Vagina (tissue), 2 donors: ENCODE measurements around the gene AFAP1.

Experiments used
- POLR2AphosphoS5 ChIP-seq, 2 donors: sonication (generic); formaldehyde crosslinking; IDR thresholded peaks; one replicate each; pipeline ENCODE4 v1.9.0; 2017; ENCODE audit warnings: antibody characterized with exemption in 2 of 2, mild to moderate bottlenecking in 2 of 2, low read depth in 1 of 2; ENCODE audit not compliant: insufficient read depth in 1 of 2
- TF ChIP-seq, protein P1 (sequence below), 3 experiments: fragments of 450-650 bp in 2 of 3; fragments of 200-600 bp in 1 of 3; sonication (generic) in 1 of 3; IDR thresholded peaks; one replicate each; pipeline ENCODE4 v1.5.1; 2017 to 2019; ENCODE audit warnings: antibody characterized with exemption in 3 of 3, mild to moderate bottlenecking in 2 of 3, moderate library complexity in 2 of 3

DNA sequence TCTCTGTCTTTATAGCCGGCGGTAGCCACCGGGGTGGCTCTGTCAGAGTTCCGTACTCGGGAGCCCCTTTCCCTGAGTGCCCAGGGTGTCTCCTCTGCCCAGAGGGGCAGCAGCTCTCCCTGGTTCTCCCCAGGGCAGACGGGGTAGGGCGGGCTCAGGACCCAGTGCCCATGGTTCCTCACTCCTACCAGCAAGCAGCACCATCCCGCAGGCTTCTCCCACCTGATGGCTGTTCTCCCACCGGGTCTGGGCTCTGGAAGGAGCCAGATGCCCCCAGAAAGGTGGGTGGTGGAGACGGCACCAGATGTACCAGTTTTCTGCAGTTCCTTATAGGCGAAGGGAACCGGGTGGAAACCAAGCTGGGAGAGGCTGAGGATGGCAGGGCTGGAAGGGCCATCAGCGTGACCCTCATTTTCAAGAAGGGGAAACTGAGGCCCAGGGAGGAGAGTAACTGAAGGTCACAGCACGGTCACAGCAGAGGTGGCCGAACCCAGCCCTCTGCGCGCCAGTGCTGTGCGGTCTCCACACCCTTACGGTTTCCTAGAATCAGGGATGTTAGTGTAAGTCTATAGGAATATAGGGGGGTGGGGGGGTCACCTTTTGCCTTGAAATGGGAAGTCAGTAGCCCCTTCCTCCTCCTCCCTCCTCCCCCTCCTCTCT lies 198.7 kb downstream of the AFAP1 start:
- TF ChIP-seq, protein P1, sequence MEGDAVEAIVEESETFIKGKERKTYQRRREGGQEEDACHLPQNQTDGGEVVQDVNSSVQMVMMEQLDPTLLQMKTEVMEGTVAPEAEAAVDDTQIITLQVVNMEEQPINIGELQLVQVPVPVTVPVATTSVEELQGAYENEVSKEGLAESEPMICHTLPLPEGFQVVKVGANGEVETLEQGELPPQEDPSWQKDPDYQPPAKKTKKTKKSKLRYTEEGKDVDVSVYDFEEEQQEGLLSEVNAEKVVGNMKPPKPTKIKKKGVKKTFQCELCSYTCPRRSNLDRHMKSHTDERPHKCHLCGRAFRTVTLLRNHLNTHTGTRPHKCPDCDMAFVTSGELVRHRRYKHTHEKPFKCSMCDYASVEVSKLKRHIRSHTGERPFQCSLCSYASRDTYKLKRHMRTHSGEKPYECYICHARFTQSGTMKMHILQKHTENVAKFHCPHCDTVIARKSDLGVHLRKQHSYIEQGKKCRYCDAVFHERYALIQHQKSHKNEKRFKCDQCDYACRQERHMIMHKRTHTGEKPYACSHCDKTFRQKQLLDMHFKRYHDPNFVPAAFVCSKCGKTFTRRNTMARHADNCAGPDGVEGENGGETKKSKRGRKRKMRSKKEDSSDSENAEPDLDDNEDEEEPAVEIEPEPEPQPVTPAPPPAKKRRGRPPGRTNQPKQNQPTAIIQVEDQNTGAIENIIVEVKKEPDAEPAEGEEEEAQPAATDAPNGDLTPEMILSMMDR (IDR thresholded peaks at IDR 0.05) = no peak
- no peak for TF ChIP-seq POLR2AphosphoS5 (IDR thresholded peaks at IDR 0.05; ENCODE audit: insufficient read depth in 1 of 2, low read depth in 1 of 2)
